Lung microvascular endothelial cell (primary cell): ENCODE data around the gene CFAP97D2. TPM values are rescaled to one million over a fixed set of nuclear protein-coding genes. Genes with fewer than 3 reads are reported as not detected.
A peak's percentile ranks its signal among the peaks of the same experiment; 100 is the strongest.
"Not testable (repeated sequence)": the region's sequence is repeated elsewhere in the genome, so short reads cannot be mapped to it uniquely, and the experiment has no call there.

Experiments used
- DNase-seq, 2 donors: peaks; one replicate each; pipeline versions ENCODE4 v3.0.0 to v3.0.0-alpha.2; 2010; ENCODE audit warnings: low read depth in 2 of 2
- total RNA-seq: library from RNA; depleted of rRNA; stranded (reverse); fragments of >200 nt; gene quantifications from 2 replicates; pipeline ENCODE4 v1.2.1, GENCODE V29; 2014

CFAP97D2 gene
- total RNA-seq, 1 donor from 2014 or later = not detected

GRCh38 chr13:114234645-114235421 lies 55.8 kb downstream of the CFAP97D2 start, which contains the start of gene CDC16:
Gene CDC16 (plus strand): TSS chr13:114234897. CDS start chr13:114235085, 188 bp downstream.
- DNase-seq = peak; percentile 90 to 94

DNA sequence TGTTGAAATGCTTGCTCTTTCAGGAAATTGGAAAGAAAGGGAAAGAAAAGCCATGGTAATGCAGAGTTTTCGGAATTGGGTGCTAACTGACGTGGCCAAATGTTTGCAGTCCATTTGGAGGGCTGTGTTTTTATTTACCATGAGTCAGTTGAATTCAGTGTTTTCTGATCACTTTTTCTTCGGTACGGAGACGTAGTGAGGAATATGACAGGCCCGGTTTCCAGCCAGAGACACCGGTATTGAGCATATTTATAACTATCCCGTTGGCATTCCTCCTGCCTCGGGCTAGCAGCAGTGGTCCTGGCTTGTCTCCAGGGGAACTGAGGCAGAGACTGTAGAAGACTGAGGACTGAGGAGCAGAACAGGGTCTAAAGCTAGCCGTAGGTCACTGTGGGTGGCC lies 56.6 kb downstream of the CFAP97D2 start:
- DNase-seq = peak; percentile 10 to 13

GRCh38 chr13:114236227-114236626 lies 57.2 kb downstream of the CFAP97D2 start:
- DNase-seq = no peak

DNA sequence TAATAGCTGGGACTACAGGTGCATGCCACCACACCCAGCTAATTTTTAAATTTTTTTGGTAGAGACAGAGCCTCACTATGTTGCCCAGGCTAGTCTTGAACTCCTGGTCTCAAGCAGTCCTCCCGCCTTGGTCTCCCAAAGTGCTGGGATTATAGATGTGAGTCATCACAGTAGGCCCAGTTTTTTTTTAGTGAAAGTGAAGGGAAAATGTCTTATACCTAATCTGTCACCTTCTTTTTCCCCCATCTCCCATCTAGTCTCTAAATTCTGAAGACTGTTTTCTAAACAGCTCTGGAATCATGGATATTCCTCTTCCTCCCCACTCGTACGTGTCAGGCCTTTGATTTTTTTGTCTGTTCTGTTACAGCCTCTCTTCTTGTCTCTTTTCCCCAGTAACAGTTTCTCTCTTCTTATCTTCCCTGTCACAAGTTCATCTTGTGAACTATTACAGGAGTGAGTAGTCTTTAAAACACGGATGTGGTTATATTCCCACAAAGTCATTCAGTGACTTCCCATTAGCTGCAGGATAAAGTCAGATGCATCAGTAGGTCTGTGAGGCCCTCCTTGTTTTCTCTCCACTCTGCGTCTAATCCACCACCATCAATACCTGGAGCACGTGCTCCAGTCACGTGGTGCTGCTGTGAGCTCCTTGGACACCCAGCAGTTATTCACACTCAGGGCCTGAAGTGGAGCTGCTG lies 58.5 kb downstream of the CFAP97D2 start:
- DNase-seq = no peak

GRCh38 chr13:114241918-114242317 lies 62.9 kb downstream of the CFAP97D2 start:
- no peak for DNase-seq

DNA sequence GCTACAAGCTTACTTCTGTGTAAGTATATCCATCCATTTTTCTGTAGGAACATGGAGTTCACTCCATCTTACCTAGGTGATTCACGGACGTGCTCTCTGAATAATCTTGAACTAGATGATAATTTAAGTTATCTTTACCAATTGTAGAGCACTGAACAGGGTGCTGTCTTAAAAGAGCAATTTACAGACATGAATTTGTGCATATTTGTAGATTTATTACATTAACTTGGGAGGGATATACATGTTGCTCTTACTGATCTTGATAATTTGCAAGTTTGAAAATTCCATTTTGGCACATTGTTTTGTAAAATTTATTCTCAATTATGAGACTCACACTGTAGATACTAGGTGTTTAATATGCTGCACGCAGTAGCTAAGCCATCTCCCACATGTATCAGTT lies 64.9 kb downstream of the CFAP97D2 start:
- DNase-seq = no peak

GRCh38 chr13:114244637-114245036 lies 65.6 kb downstream of the CFAP97D2 start:
- DNase-seq = no peak

- DNase-seq = no peak
These were observed 69.0 kb downstream of the CFAP97D2 start for GRCh38 chr13:114248011-114248410.

- DNase-seq = no peak
These were observed 70.0 kb downstream of the CFAP97D2 start for GRCh38 chr13:114249077-114249476.

- not testable (repeated sequence) for DNase-seq
These were observed 72.8 kb downstream of the CFAP97D2 start for GRCh38 chr13:114251639-114252440.

- DNase-seq = no peak
These were observed 77.5 kb downstream of the CFAP97D2 start for GRCh38 chr13:114256547-114256946.

DNA sequence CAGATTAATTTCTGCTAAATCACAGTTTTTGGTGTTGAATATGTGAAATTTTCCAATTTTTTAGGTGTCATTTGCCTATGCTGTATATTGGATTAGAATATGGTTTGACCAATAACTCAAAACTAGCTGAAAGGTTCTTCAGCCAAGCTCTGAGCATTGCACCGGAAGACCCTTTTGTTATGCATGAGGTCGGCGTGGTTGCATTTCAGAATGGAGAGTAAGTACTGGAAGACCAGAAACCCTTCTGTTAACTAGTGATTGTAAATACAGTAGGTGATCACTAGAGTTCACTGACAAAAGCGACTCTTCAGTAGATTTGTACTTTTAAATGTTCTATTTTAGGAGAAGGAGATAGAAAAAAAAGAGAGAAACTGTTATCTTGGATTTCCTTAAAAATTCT lies 78.0 kb downstream of the CFAP97D2 start:
- DNase-seq = no peak

- no peak for DNase-seq
These were observed 79.5 kb downstream of the CFAP97D2 start for GRCh38 chr13:114258589-114258988.

- no peak for DNase-seq
These were observed 80.3 kb downstream of the CFAP97D2 start for GRCh38 chr13:114259374-114259773.

DNA sequence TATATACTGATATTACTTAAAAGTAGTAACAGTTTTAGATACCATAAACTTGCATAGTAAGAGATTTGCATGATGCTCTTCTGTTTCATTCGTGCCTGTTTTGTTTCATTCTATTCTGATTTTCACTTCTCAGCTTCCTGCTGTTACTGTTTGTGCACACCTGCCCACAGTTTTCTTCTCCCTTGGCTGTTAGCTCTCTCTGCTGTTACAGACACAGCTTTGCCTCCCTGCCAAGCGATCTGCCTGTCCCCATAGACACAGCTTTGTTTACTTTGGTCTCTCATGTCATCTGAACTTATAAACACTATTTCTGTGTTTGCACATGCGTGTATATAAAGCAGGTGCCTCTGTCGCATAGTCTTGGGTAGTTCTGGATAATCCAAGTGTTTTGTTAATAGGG lies 80.9 kb downstream of the CFAP97D2 start:
- no peak for DNase-seq

- no peak for DNase-seq
These were observed 81.8 kb downstream of the CFAP97D2 start for GRCh38 chr13:114260814-114261213.

DNA sequence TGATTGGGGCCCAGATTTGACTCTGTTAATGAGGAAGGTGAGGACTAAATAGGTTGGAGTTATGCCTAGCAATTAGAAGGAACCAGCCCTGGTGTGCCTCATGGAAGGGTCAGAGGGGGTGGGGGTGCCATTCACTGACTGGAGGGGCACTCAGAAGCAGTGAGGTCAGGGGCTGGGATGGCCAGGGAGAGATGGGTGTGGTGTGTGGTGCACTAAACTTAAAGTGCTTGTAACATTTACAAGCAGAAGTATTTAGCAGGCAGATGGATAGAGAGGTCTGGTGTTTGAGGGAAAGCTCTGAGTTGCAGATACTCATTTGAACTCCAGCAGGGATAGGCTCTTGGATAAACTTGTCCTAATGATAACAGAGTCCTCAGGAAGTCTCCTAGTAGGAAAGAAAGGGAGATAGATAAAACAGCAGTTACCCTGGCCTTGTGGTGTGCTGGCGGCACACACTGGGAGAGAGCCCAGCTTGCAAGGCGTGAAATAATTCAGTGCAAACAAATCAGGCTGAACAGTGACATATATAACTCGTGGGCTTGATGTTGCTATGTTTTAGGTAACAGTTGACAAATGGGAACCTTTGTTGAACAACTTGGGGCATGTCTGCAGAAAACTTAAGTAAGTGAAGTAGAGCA lies 82.4 kb downstream of the CFAP97D2 start:
- no peak for DNase-seq

- no peak for DNase-seq
These were observed 84.5 kb downstream of the CFAP97D2 start for GRCh38 chr13:114263578-114263977.

DNA sequence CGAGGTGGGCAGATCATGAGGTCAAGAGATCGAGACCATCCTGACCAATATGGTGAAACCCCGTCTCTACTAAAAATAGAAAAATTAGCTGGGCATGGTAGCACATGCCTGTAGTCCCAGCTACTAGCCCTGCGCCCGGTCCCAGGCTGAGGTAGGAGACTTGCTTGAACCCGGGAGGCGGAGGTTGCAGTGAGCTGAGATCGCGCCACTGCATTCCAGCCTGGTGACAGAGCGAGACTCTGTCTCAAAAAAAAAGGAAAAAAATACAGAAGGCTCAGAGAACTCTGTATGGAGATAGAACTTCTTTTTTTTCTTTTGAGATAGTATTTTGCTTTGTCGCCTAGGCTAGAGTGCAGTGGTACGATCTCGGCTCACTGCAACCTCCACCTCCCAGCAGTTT lies 85.3 kb downstream of the CFAP97D2 start:
- not testable (repeated sequence) for DNase-seq

DNA sequence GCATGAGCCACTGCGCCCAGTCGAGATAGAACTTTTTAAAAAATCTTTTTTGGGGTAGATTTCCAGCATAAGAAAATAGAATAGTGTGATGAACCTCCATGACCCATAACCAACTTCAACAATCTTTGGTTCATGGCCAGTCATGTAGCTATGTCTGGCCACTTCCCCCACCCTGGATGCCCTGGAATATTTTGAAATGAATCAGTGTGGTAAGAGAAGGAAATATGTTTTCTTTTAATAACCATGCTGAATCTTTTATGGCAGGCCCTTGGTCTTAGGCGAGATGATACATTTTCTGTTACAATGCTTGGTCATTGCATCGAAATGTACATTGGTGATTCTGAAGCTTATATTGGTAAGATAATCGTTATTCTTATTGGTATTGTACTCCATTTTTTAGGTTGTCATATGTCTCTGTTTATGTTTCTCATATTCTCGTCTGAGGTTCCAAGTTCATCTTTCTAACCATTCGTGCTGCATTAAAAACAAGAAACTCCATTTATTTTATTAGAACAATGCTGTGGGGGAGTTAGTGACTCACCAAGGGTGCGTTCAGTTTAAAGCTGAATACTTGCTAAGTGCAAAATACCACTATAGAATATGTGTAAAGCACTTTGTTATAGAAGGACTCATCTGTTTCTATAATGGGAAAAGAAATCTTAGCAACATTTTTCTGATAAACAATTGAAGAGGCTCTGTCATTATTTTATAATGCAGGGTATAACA lies 86.0 kb downstream of the CFAP97D2 start:
- DNase-seq = no peak

DNA sequence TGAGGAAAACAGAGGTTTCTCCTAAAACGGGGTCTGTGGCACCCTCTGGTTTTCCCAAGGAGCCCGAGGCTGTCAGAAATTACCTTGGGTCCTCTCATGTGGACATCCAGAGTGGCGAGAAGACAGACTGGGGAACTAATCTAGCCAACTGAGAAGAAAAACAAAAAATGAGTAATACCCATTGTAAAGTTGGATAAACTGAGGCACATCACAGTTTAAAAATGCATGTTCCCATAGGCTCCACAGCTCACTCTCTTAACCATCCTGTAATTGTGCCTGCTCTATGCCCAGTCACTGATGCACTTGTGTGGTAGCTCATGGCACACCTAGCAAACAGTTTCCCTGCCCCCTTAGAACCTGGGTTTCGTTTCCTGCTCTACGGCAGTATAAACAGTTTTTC lies 87.2 kb downstream of the CFAP97D2 start:
- DNase-seq = no peak
